DND-41 (cell line): ENCODE measurements around the gene SND1.

Experiments
- EZH2 ChIP-seq: IDR thresholded peaks from 3 replicates; pipeline ENCODE4 v1.6.1; 2012; ENCODE audit warnings: borderline replicate concordance, low read depth, mild to moderate bottlenecking, moderate library complexity, low read length, inconsistent platforms; ENCODE audit not compliant: severe bottlenecking
- TF ChIP-seq, protein P1 (sequence below): IDR thresholded peaks from 2 replicates; pipeline ENCODE4 v1.5.1; 2012; ENCODE audit warnings: borderline replicate concordance, low read length, moderate library complexity, mild to moderate bottlenecking; ENCODE audit not compliant: poor library complexity, severe bottlenecking; ENCODE audit errors: extremely low read depth

DNA sequence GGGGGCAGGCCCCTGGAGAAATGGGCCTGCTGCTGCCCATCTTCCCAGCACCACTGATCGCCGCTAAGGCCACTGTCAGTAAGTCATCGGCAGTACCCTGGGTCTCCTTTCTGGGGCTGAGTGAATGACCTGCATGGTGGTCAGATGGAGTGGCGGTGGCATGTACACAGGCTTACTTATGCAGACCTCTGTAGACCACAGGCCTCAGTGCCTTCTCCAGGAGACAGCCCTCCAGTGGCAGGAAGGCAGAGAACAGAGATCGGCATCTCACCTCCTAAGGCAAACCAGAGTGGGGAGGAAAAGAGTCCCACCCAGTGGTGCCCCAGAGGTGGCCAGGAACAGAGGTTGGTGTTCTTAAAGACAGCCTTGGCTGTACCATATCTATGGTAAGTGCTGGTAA lies 402.0 kb downstream of the SND1 start:
- TF ChIP-seq, protein P1, sequence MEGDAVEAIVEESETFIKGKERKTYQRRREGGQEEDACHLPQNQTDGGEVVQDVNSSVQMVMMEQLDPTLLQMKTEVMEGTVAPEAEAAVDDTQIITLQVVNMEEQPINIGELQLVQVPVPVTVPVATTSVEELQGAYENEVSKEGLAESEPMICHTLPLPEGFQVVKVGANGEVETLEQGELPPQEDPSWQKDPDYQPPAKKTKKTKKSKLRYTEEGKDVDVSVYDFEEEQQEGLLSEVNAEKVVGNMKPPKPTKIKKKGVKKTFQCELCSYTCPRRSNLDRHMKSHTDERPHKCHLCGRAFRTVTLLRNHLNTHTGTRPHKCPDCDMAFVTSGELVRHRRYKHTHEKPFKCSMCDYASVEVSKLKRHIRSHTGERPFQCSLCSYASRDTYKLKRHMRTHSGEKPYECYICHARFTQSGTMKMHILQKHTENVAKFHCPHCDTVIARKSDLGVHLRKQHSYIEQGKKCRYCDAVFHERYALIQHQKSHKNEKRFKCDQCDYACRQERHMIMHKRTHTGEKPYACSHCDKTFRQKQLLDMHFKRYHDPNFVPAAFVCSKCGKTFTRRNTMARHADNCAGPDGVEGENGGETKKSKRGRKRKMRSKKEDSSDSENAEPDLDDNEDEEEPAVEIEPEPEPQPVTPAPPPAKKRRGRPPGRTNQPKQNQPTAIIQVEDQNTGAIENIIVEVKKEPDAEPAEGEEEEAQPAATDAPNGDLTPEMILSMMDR = no peak
- no peak for TF ChIP-seq EZH2
